ENCODE results near the gene OSBPL5.

- no peak for TF ChIP-seq CTCF (IDR thresholded peaks at IDR 0.05)
- no peak for TF ChIP-seq POLR2A (IDR thresholded peaks at IDR 0.05)
- TF ChIP-seq EP300 (IDR thresholded peaks at IDR 0.05), result no peak
Measured at GRCh38 chr11:3121931-3122774, 43.0 kb downstream of the OSBPL5 start.
